Lower leg skin (tissue), 3 donors: Measurements from ENCODE around the gene PLGLB2.
"Not testable (repeated sequence)": the region's sequence is repeated elsewhere in the genome, so short reads cannot be mapped to it uniquely, and the experiment has no call there.

ENCODE experiments used
- POLR2A ChIP-seq, 2 donors: fragments of 450-650 bp; IDR thresholded peaks; one replicate each; pipeline ENCODE4 v1.6.1; 2016 to 2017; ENCODE audit warnings: antibody characterized with exemption in 2 of 2, mild to moderate bottlenecking in 1 of 2, moderate library complexity in 1 of 2
- TF ChIP-seq, protein P1 (sequence below), 3 donors: fragments of 450-650 bp; IDR thresholded peaks; one replicate each; pipeline ENCODE4 v1.5.1; 2016; ENCODE audit warnings: antibody characterized with exemption in 3 of 3, mild to moderate bottlenecking in 3 of 3, moderate library complexity in 2 of 3

- TF ChIP-seq, protein P1, sequence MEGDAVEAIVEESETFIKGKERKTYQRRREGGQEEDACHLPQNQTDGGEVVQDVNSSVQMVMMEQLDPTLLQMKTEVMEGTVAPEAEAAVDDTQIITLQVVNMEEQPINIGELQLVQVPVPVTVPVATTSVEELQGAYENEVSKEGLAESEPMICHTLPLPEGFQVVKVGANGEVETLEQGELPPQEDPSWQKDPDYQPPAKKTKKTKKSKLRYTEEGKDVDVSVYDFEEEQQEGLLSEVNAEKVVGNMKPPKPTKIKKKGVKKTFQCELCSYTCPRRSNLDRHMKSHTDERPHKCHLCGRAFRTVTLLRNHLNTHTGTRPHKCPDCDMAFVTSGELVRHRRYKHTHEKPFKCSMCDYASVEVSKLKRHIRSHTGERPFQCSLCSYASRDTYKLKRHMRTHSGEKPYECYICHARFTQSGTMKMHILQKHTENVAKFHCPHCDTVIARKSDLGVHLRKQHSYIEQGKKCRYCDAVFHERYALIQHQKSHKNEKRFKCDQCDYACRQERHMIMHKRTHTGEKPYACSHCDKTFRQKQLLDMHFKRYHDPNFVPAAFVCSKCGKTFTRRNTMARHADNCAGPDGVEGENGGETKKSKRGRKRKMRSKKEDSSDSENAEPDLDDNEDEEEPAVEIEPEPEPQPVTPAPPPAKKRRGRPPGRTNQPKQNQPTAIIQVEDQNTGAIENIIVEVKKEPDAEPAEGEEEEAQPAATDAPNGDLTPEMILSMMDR (IDR thresholded peaks at IDR 0.05): not testable (repeated sequence)
- not testable (repeated sequence) for TF ChIP-seq POLR2A (IDR thresholded peaks at IDR 0.05)
Measured at GRCh38 chr2:87750560-87750959, 2.7 kb downstream of the PLGLB2 start.
